Uterus (tissue), 4 donors: ENCODE results near the gene ABRACL. TPM values are rescaled to one million over a fixed set of nuclear protein-coding genes. Genes with fewer than 3 reads are reported as not detected.
"Not testable (repeated sequence)": the region's sequence is repeated elsewhere in the genome, so short reads cannot be mapped to it uniquely, and the experiment has no call there.

Experiments
- DNase-seq, 2 donors: peaks; one replicate each; pipeline ENCODE4 v3.0.0-alpha.2; 2019 to 2020
- H3K27ac ChIP-seq, 2 donors: fragments of 200-600 bp; sonication (generic); 1 replicate in 1 of 2; 2 replicates in 1 of 2; pipeline ENCODE4 v1.5.1; 2016 to 2018
- H3K27me3 ChIP-seq, 2 donors: fragments of 200-600 bp; sonication (generic); one replicate each; pipeline ENCODE4 v1.5.1; 2018 to 2019; ENCODE audit warnings: control low read depth in 1 of 2
- H3K36me3 ChIP-seq, 2 donors: fragments of 200-600 bp; sonication (generic); one replicate each; pipeline ENCODE4 v1.5.1; 2019; ENCODE audit warnings: control low read depth in 1 of 2
- H3K4me1 ChIP-seq, 2 donors: fragments of 200-600 bp; sonication (generic); one replicate each; pipeline ENCODE4 v1.5.1; 2018 to 2019; ENCODE audit warnings: control low read depth in 1 of 2
- H3K4me3 ChIP-seq, 2 donors: fragments of 200-600 bp; sonication (generic); 1 replicate in 1 of 2; 2 replicates in 1 of 2; pipeline ENCODE4 v1.5.1; 2018 to 2019; ENCODE audit warnings: mild to moderate bottlenecking in 1 of 2
- H3K9me3 ChIP-seq, 2 donors: fragments of 200-600 bp; sonication (generic); one replicate each; pipeline ENCODE4 v1.5.1; 2019; ENCODE audit warnings: control low read depth in 1 of 2
- POLR2A ChIP-seq, 2 donors: fragments of 450-650 bp; IDR thresholded peaks; one replicate each; pipeline ENCODE4 v1.6.1; 2016; ENCODE audit warnings: antibody characterized with exemption in 2 of 2, mild to moderate bottlenecking in 1 of 2, moderate library complexity in 1 of 2
- intact Hi-C: fragments of 100-400 bp; cut with DNase I; formaldehyde crosslinking; loops from one replicate; pipeline ENCODE4 v1.15.1; 2023; ENCODE audit warnings: low total_unique reads
- total RNA-seq, 4 donors: library from RNA; depleted of rRNA in 3 of 4; stranded (reverse); fragments of >200 nt in 3 of 4; gene quantifications; one replicate each; pipeline versions ENCODE4 v1.1.0 to v1.2.4, GENCODE V29; 2014 to 2023
- TF ChIP-seq, protein P1 (sequence below), 4 experiments: fragments of 200-600 bp in 2 of 4; fragments of 450-650 bp in 2 of 4; sonication (generic) in 2 of 4; IDR thresholded peaks; one replicate each; pipeline ENCODE4 v1.5.1; 2016 to 2019; ENCODE audit warnings: antibody characterized with exemption in 4 of 4, mild to moderate bottlenecking in 2 of 4, moderate library complexity in 1 of 4
- donor health status: DM: yes; HTN: yes; CAD: no.

Gene ABRACL
- total RNA-seq, 4 donors from 2014 or later = 6.2 to 10.0 (median 6.2) TPM; not detected in 1

DNA sequence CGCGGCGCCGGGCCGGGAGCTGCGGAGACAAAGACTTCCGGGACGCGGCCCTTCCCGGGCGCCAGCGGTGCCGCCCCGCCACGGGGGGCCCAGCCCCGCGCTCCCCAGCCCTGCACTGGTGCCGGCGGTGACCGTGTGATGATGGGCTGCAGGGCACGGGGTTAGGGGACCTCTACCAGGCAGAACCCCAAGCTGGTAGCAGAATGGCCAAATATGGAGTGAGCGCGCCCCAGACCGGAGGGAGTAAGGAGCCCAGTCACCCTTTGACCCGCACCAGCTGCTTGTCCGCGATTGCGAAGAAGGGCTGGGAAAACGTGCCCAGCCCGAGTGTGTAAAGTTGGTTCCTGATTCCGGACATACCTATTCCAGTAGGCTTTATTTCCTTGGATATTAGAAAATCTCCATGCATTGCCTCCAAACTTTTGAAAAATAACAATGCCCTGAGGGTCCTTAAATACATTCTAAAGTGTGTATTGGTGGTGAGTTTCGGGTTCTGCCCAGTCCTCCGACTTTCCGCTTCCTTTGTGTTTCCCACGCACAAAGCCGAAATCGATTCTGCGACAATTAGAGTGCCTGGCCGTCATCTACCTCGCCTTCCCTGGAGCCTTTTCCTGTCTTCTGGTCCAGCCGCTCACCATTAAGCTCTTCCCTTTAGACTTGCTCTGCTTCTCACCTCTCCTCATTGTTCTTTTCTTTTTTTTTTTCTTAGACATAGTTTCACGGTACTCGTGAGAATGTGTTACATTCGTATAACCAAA, 1.1 kb downstream of the ABRACL start:
- Histone ChIP-seq H3K27ac (peak overlapping the region; percentile 75 to 80), H3K27me3 (no peaks in the 10 kb centered on the region), H3K4me1 (peaks cover 0 to 4% of the 10 kb centered on the region in 2 donors), H3K4me3 (peak overlapping the region; percentile 59 to 66), H3K36me3 (no peaks in the 10 kb centered on the region), H3K9me3 (no peaks in the 10 kb centered on the region)
- peak; percentile 54 to 56 for DNase-seq
- intact Hi-C loops = no loop called here
- no peak for TF ChIP-seq POLR2A (IDR thresholded peaks at IDR 0.05)
- TF ChIP-seq, protein P1, sequence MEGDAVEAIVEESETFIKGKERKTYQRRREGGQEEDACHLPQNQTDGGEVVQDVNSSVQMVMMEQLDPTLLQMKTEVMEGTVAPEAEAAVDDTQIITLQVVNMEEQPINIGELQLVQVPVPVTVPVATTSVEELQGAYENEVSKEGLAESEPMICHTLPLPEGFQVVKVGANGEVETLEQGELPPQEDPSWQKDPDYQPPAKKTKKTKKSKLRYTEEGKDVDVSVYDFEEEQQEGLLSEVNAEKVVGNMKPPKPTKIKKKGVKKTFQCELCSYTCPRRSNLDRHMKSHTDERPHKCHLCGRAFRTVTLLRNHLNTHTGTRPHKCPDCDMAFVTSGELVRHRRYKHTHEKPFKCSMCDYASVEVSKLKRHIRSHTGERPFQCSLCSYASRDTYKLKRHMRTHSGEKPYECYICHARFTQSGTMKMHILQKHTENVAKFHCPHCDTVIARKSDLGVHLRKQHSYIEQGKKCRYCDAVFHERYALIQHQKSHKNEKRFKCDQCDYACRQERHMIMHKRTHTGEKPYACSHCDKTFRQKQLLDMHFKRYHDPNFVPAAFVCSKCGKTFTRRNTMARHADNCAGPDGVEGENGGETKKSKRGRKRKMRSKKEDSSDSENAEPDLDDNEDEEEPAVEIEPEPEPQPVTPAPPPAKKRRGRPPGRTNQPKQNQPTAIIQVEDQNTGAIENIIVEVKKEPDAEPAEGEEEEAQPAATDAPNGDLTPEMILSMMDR (IDR thresholded peaks at IDR 0.05) = no peak

DNA sequence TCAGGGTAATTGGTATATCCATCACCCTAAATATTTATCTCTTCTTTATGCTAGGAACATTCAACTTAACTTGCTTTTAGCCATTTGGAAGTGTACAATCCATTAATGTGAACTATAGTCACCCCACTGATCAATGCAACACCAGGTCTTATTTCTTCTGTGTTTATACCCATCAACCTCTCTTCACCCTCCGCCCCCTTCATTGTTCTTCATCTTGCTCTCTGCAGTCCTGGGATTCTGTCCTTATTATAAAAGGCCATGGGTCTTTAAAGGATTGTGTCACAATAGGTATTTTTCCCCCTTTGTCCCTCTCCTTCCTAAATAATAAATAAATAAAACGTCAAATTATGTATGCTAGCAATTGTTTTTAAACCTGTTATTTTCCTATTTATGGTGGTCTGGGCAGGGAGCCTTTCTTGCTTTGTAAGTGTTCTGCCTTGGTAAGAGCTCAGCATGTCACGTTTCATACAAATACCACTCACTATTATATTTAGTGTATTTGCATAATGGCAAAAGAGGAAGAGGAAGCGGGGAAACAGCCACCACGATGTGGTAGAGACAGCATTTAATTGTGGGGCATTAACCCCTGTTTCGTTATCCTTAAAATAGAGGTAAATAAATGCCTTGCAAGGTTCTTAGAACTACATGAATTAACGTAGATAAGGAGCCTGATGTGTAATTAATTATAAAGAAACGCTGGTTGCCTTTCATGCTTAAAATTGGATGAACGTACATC, 1.9 kb downstream of the ABRACL start:
- H3K4me3 ChIP-seq = no peak overlapping the region
- no peak for DNase-seq
- H3K4me1 ChIP-seq = peaks cover 0 to 4% of the 10 kb centered on the region in 2 donors
- H3K9me3 ChIP-seq = no peaks in the 10 kb centered on the region
- intact Hi-C loops = no loop called here
- H3K27me3 ChIP-seq = no peaks in the 10 kb centered on the region
- no peak for TF ChIP-seq POLR2A (IDR thresholded peaks at IDR 0.05)
- TF ChIP-seq, protein P1 (IDR thresholded peaks at IDR 0.05) = no peak
- H3K27ac ChIP-seq = peak overlapping the region; percentile 75 to 80
- no peaks in the 10 kb centered on the region for H3K36me3 ChIP-seq

DNA sequence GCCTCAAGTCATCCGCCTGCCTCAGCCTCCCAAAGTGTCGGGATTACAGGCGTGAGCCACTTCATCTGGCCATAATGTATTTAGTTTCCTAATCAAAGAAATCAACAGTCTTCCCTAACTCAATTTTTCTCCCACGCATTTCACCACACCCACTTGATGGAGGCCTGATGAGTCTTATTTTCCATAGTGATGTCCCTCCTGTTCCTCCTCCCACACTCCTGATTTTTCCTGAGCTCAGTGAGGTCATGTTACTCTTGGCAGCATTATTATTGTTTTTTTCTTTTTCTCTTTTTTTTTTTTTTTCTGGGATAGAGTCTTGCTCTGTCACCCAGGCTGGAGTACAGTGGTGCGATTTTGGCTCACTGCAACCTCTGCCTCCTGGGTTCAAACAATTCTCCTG, 8.9 kb downstream of the ABRACL start:
- no peaks in the 10 kb centered on the region for H3K9me3 ChIP-seq
- intact Hi-C loops = no loop called here

DNA sequence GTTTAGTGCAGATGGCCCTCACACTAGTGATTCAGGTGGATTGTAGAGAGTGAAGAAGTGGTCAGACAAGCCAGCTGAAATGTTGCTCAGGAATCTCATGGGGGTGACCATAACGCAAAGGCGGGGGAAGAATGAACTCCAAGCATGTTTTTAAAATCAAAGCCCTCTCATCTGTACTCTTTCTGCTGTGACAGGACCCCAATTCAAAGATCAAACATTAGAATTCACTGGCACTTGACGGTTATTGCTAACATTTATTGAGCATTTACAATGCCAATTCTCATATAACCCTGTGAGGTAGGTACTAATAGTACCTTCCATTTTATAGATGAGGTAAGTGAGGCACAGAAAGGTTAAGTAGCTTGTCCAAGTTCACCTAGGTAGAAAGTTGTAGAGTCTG, 15.7 kb downstream of the ABRACL start:
- no peaks in the 10 kb centered on the region for H3K27me3 ChIP-seq
- TF ChIP-seq POLR2A (IDR thresholded peaks at IDR 0.05) = no peak
- TF ChIP-seq, protein P1 (IDR thresholded peaks at IDR 0.05) = no peak
- no peak overlapping the region for H3K27ac ChIP-seq
- no peaks in the 10 kb centered on the region for H3K9me3 ChIP-seq
- H3K4me1 ChIP-seq = no peaks in the 10 kb centered on the region
- no peak for DNase-seq
- H3K4me3 ChIP-seq = no peak overlapping the region
- H3K36me3 ChIP-seq = no peaks in the 10 kb centered on the region
- intact Hi-C loops = no loop called here

More for the DNA sequence above, 8.9 kb downstream of the ABRACL start:
- H3K4me1 ChIP-seq = no peaks in the 10 kb centered on the region
- H3K27me3 ChIP-seq = no peaks in the 10 kb centered on the region
- no peak overlapping the region for H3K4me3 ChIP-seq
- peak in 1 of 2 donors; percentile 46 for DNase-seq
- H3K27ac ChIP-seq = peak overlapping the region; percentile 24 to 28
- TF ChIP-seq, protein P1 (IDR thresholded peaks at IDR 0.05) = no peak
- TF ChIP-seq POLR2A (IDR thresholded peaks at IDR 0.05) = no peak
- no peaks in the 10 kb centered on the region for H3K36me3 ChIP-seq

DNA sequence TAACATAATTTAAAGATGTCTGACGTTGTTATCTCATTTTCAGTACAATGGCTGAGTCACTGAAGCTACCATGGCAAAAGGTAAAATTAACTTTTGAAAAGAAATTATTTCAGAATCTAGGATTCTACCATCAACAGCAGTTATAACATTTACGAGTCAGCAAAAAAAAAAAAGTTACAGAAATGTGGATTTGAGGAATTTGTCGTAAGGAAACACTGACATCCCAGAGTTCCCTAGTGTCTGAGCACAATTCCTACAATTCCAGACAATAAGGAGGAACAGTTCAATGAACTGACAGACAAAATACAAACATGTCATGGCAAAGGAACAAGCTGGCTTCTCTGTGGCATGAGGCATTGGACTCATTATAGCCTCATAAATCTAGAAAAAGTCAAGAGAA, 19.1 kb downstream of the ABRACL start:
- TF ChIP-seq, protein P1 (IDR thresholded peaks at IDR 0.05) = no peak
- no peak for TF ChIP-seq POLR2A (IDR thresholded peaks at IDR 0.05)
- DNase-seq = no peak
- no peaks in the 10 kb centered on the region for H3K27me3 ChIP-seq
- H3K27ac ChIP-seq = peak overlapping the region; percentile 18 to 55
- H3K4me3 ChIP-seq = no peak overlapping the region
- no peaks in the 10 kb centered on the region for H3K4me1 ChIP-seq
- intact Hi-C loops = no loop called here
- H3K9me3 ChIP-seq = no peaks in the 10 kb centered on the region
- H3K36me3 ChIP-seq = no peaks in the 10 kb centered on the region

DNA sequence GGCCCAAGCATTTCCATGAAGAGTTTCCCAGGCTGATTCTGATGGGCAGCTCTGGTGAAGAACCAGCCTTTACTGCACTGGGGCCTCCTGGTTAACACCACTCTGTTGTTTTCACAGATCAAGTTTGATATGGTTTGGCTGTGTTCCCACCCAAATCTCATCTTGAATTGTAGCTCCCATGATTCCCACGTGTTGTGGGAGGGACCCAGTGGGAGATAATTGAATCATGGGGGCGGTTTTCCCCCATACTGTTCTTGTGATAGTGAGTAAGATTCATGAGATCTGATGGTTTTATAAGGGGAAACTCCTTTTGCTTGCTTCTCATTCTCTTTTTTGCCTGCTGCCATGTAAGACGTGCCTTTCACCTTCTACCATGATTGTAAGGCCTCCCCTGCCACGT, 20.4 kb downstream of the ABRACL start:
- H3K4me3 ChIP-seq, intact Hi-C loops, H3K36me3 ChIP-seq, H3K4me1 ChIP-seq, H3K9me3 ChIP-seq, DNase-seq, H3K27me3 ChIP-seq: not testable (repeated sequence)
- H3K27ac ChIP-seq = peak overlapping the region in 1 of 2 donors; percentile 55

DNA sequence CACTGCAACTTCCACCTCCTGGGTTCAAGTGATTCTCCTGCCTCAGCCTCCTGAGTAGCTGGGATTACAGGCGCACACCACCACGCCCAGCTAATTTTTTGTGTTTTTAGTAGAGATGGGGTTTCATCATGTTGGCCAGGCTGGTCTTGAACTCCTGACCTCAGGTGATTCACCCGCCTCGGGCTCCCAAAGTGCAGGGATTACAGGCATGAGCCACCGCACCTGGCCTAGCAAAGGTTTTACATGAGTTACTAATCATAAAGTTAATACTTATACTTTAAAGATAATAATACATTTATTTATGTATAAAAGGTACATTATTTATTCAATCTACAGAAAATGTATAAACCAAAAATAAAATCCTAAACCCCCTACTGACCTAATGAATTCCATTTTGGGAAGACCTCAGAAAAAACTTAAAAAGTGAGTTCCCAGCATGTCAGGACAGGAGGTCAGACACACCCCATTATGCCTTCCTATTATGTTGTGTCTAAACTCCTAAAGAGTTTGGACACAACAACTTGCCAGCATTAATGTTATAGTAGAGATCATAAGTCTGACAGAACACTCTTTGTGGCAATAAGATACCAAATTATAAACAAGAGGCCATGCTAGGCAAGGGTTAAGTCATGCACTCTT, 21.7 kb downstream of the ABRACL start:
- DNase-seq, H3K4me1 ChIP-seq, H3K36me3 ChIP-seq, H3K9me3 ChIP-seq, intact Hi-C loops, H3K4me3 ChIP-seq, H3K27me3 ChIP-seq: not testable (repeated sequence)
- H3K27ac ChIP-seq = peak overlapping the region in 1 of 2 donors; percentile 53
